Large intestine (tissue), 3 donors: ENCODE results near the gene CXCR5. TPM values are rescaled to one million over a fixed set of nuclear protein-coding genes. Genes with fewer than 3 reads are reported as not detected.
A peak's percentile ranks its signal among the peaks of the same experiment; 100 is the strongest.

Source experiments
- DNase-seq, 2 donors: peaks; one replicate each; pipeline versions ENCODE4 v3.0.0 to v3.0.0-alpha.2; 2013
- H3K27ac ChIP-seq: one replicate; pipeline ENCODE4 v1.5.1; 2013; ENCODE audit warnings: low read length
- H3K27me3 ChIP-seq: 2 replicates; pipeline ENCODE4 v1.6.1; 2013; ENCODE audit warnings: low read length; ENCODE audit not compliant: control insufficient read depth, insufficient read depth
- H3K36me3 ChIP-seq: 2 replicates; pipeline ENCODE4 v1.6.1; 2013; ENCODE audit warnings: low read length; ENCODE audit not compliant: control insufficient read depth, insufficient read depth
- H3K4me1 ChIP-seq: one replicate; pipeline ENCODE4 v1.6.1; 2013; ENCODE audit warnings: low read length; ENCODE audit not compliant: control insufficient read depth, insufficient read depth
- H3K4me3 ChIP-seq: one replicate; pipeline ENCODE4 v1.5.1; 2013; ENCODE audit warnings: low read length
- H3K9me3 ChIP-seq: one replicate; pipeline ENCODE4 v1.6.1; 2013; ENCODE audit warnings: mild to moderate bottlenecking, low read depth, low read length, moderate library complexity; ENCODE audit not compliant: control insufficient read depth
- WGBS: methylation state at CpG from one replicate; pipeline ENCODE4 v1.1.5; 2013; ENCODE audit warnings: low lambda C conversion rate; ENCODE audit not compliant: insufficient coverage; 5-methylcytosine and 5-hydroxymethylcytosine counted together
- polyA plus RNA-seq: library from polyadenylated mRNA; unstranded; fragments of 120-200 nt; gene quantifications from one replicate; pipeline ENCODE4 v1.2.1, GENCODE V29; 2013

Gene CXCR5
- polyA plus RNA-seq, 1 donor: 0.07 TPM

GRCh38 chr11:118887206-118887605 lies 3.5 kb downstream of the CXCR5 start:
- H3K27ac ChIP-seq: peak overlapping the region; percentile 73
- WGBS: no CpG with 5 or more reads among the region's 5 CpGs
- no peaks in the 10 kb centered on the region for H3K9me3 ChIP-seq
- no peaks in the 10 kb centered on the region for H3K27me3 ChIP-seq
- peaks cover 17% of the 10 kb centered on the region for H3K4me1 ChIP-seq
- no peaks in the 10 kb centered on the region for H3K36me3 ChIP-seq
- DNase-seq: peak in 1 of 2 donors; percentile 60
- no peak overlapping the region for H3K4me3 ChIP-seq

GRCh38 chr11:118888398-118888797 lies 4.7 kb downstream of the CXCR5 start:
- peaks cover 17% of the 10 kb centered on the region for H3K4me1 ChIP-seq
- no CpG with 5 or more reads among the region's 5 CpGs for WGBS
- H3K9me3 ChIP-seq: no peaks in the 10 kb centered on the region
- no peaks in the 10 kb centered on the region for H3K36me3 ChIP-seq
- H3K4me3 ChIP-seq: no peak overlapping the region
- H3K27ac ChIP-seq: peak overlapping the region; percentile 30
- DNase-seq: no peak
- H3K27me3 ChIP-seq: no peaks in the 10 kb centered on the region

GRCh38 chr11:118889797-118890196 lies 6.1 kb downstream of the CXCR5 start:
- Histone ChIP-seq H3K36me3 (no peaks in the 10 kb centered on the region), H3K4me3 (no peak overlapping the region), H3K27ac (no peak overlapping the region), H3K4me1 (peaks cover 17% of the 10 kb centered on the region), H3K9me3 (no peaks in the 10 kb centered on the region), H3K27me3 (no peaks in the 10 kb centered on the region)
- no CpG with 5 or more reads among the region's 5 CpGs for WGBS
- no peak for DNase-seq

- WGBS: no CpG with 5 or more reads among the region's 4 CpGs
- no peaks in the 10 kb centered on the region for H3K27me3 ChIP-seq
- H3K27ac ChIP-seq: no peak overlapping the region
- H3K4me1 ChIP-seq: peaks cover 20% of the 10 kb centered on the region
- no peak overlapping the region for H3K4me3 ChIP-seq
- H3K36me3 ChIP-seq: peaks cover 8% of the 10 kb centered on the region
- no peak for DNase-seq
- H3K9me3 ChIP-seq: no peaks in the 10 kb centered on the region
These were observed 8.8 kb downstream of the CXCR5 start for GRCh38 chr11:118892514-118892913.

GRCh38 chr11:118892964-118893363 lies 9.3 kb downstream of the CXCR5 start:
- H3K9me3 ChIP-seq: no peaks in the 10 kb centered on the region
- DNase-seq: no peak
- 67% methylated on average over 2 of the region's 8 CpGs for WGBS
- H3K36me3 ChIP-seq: peaks cover 8% of the 10 kb centered on the region
- no peak overlapping the region for H3K4me3 ChIP-seq
- no peaks in the 10 kb centered on the region for H3K27me3 ChIP-seq
- no peak overlapping the region for H3K27ac ChIP-seq
- peaks cover 15% of the 10 kb centered on the region for H3K4me1 ChIP-seq

GRCh38 chr11:118893662-118894061 lies 10.0 kb downstream of the CXCR5 start:
- H3K27me3 ChIP-seq: no peaks in the 10 kb centered on the region
- peaks cover 10% of the 10 kb centered on the region for H3K4me1 ChIP-seq
- H3K36me3 ChIP-seq: peaks cover 13% of the 10 kb centered on the region
- H3K27ac ChIP-seq: no peak overlapping the region
- no peak overlapping the region for H3K4me3 ChIP-seq
- DNase-seq: no peak
- no peaks in the 10 kb centered on the region for H3K9me3 ChIP-seq
- WGBS: no CpG with 5 or more reads among the region's 22 CpGs

GRCh38 chr11:118894192-118894591 lies 10.5 kb downstream of the CXCR5 start:
- no peak for DNase-seq
- peaks cover 10% of the 10 kb centered on the region for H3K4me1 ChIP-seq
- peaks cover 17% of the 10 kb centered on the region for H3K36me3 ChIP-seq
- WGBS: no CpG with 5 or more reads among the region's 19 CpGs
- H3K27ac ChIP-seq: no peak overlapping the region
- H3K4me3 ChIP-seq: no peak overlapping the region
- H3K27me3 ChIP-seq: no peaks in the 10 kb centered on the region
- no peaks in the 10 kb centered on the region for H3K9me3 ChIP-seq

- no peaks in the 10 kb centered on the region for H3K27me3 ChIP-seq
- H3K36me3 ChIP-seq: peaks cover 28% of the 10 kb centered on the region
- H3K9me3 ChIP-seq: no peaks in the 10 kb centered on the region
- H3K27ac ChIP-seq: no peak overlapping the region
- whole genome bisulfite sequencing: 60% methylated on average over 2 of the region's 26 CpGs
- no peak for DNase-seq
- peaks cover 10% of the 10 kb centered on the region for H3K4me1 ChIP-seq
- H3K4me3 ChIP-seq: no peak overlapping the region
These were observed 11.7 kb downstream of the CXCR5 start for GRCh38 chr11:118895093-118896039.

GRCh38 chr11:118896472-118896913 lies 12.8 kb downstream of the CXCR5 start:
- no CpG with 5 or more reads among the region's 10 CpGs for WGBS
- peaks cover 40% of the 10 kb centered on the region for H3K36me3 ChIP-seq
- H3K27ac ChIP-seq: no peak overlapping the region
- no peak overlapping the region for H3K4me3 ChIP-seq
- DNase-seq: no peak
- no peaks in the 10 kb centered on the region for H3K9me3 ChIP-seq
- H3K27me3 ChIP-seq: no peaks in the 10 kb centered on the region
- peaks cover 10% of the 10 kb centered on the region for H3K4me1 ChIP-seq

GRCh38 chr11:118896921-118897591 lies 13.4 kb downstream of the CXCR5 start:
- WGBS: no CpG with 5 or more reads among the region's 12 CpGs
- peaks cover 10% of the 10 kb centered on the region for H3K4me1 ChIP-seq
- DNase-seq: no peak
- no peaks in the 10 kb centered on the region for H3K9me3 ChIP-seq
- H3K27me3 ChIP-seq: no peaks in the 10 kb centered on the region
- no peak overlapping the region for H3K4me3 ChIP-seq
- peaks cover 45% of the 10 kb centered on the region for H3K36me3 ChIP-seq
- H3K27ac ChIP-seq: no peak overlapping the region
